Left lung (tissue), 10 donors: Measurements from ENCODE around the gene RIMS4. TPM values are rescaled to one million over a fixed set of nuclear protein-coding genes. Genes with fewer than 3 reads are reported as not detected.

Experiments
- ATAC-seq: fragments of 200-7000 bp; cut with Tn5 transposase; one replicate; pipeline ENCODE4 v1.9.1; 2020; ENCODE audit warnings: moderate library complexity
- DNase-seq, 4 donors: peaks; one replicate each; pipeline ENCODE4 v3.0.0-alpha.2; 2013 to 2020
- H3K27ac ChIP-seq, 2 donors: fragments of 200-600 bp; sonication (generic) in 1 of 2; one replicate each; pipeline versions ENCODE4 v1.5.0 to v1.8.0; 2020 to 2021
- H3K27me3 ChIP-seq, 2 donors: fragments of 200-600 bp; sonication (generic) in 1 of 2; one replicate each; pipeline versions ENCODE4 v1.5.0 to v1.8.0; 2020 to 2021
- H3K36me3 ChIP-seq, 2 donors: fragments of 200-600 bp; sonication (generic) in 1 of 2; one replicate each; pipeline versions ENCODE4 v1.5.0 to v1.8.0; 2020 to 2021
- H3K4me1 ChIP-seq, 2 donors: fragments of 200-600 bp; one replicate each; pipeline ENCODE4 v1.8.0; 2021
- H3K4me3 ChIP-seq, 2 donors: fragments of 200-600 bp; sonication (generic) in 1 of 2; one replicate each; pipeline versions ENCODE4 v1.5.0 to v1.8.0; 2020 to 2021; ENCODE audit warnings: mild to moderate bottlenecking in 1 of 2
- H3K9me3 ChIP-seq, 2 donors: fragments of 200-600 bp; sonication (generic) in 1 of 2; one replicate each; pipeline versions ENCODE4 v1.5.0 to v1.8.0; 2020 to 2021
- intact Hi-C, 2 donors: fragments of 100-400 bp; cut with DNase I; formaldehyde crosslinking; loops; one replicate each; pipeline versions ENCODE4 v1.11.2 to v1.14.2; 2022
- polyA plus RNA-seq, 6 donors: library from polyadenylated mRNA; unstranded; fragments of 120-200 nt; gene quantifications; one replicate each; pipeline ENCODE4 v1.2.1, GENCODE V29; 2013; ENCODE audit not compliant: insufficient read length in 6 of 6
- total RNA-seq, 2 donors: library from RNA; stranded (reverse); fragmentation: NEBNext Ultra II Directional; extraction: Animal tissue kit (Norgen Biotek cat#: 25700); gene quantifications; one replicate each; pipeline ENCODE4 v1.2.1, GENCODE V29; 2021
- TF ChIP-seq, protein P1 (sequence below), 2 donors: fragments of 200-600 bp; sonication (generic) in 1 of 2; IDR thresholded peaks; one replicate each; pipeline versions ENCODE4 v1.5.0 to v1.8.0; 2021; ENCODE audit warnings: antibody characterized with exemption in 2 of 2
- donor health status: DM: no; HTN: yes; CAD: no.
- donor health status: DM: no; HTN: no; CAD: no.

The RIMS4 gene
- total and polyA plus RNA-seq, 8 donors: 0.47 to 6.3 (median 4.1) TPM

DNA sequence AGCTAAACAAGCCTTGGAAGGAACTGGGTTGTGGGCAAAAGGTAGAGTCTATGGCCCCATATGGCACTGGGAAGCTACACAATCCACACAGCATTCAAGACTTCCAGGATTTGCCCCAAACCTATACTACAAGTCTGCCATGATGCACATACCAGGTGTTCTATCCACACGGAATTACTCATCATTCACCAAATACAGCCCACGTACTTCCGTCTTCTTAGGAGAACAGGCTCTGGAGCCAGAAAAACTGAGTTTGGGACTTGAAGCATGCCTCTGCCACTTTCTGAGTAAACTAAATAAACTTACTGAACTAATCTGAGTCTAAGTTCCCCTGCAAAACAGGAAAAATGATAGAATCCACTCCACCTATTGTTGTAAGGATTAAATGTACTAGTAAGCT, 28.6 kb downstream of the RIMS4 start:
- H3K4me1 ChIP-seq: no peaks in the 10 kb centered on the region
- intact Hi-C loops: no loop called here
- peaks cover 0 to 4% of the 10 kb centered on the region in 2 donors for H3K27me3 ChIP-seq
- no peak overlapping the region for H3K27ac ChIP-seq
- TF ChIP-seq, protein P1, sequence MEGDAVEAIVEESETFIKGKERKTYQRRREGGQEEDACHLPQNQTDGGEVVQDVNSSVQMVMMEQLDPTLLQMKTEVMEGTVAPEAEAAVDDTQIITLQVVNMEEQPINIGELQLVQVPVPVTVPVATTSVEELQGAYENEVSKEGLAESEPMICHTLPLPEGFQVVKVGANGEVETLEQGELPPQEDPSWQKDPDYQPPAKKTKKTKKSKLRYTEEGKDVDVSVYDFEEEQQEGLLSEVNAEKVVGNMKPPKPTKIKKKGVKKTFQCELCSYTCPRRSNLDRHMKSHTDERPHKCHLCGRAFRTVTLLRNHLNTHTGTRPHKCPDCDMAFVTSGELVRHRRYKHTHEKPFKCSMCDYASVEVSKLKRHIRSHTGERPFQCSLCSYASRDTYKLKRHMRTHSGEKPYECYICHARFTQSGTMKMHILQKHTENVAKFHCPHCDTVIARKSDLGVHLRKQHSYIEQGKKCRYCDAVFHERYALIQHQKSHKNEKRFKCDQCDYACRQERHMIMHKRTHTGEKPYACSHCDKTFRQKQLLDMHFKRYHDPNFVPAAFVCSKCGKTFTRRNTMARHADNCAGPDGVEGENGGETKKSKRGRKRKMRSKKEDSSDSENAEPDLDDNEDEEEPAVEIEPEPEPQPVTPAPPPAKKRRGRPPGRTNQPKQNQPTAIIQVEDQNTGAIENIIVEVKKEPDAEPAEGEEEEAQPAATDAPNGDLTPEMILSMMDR (IDR thresholded peaks at IDR 0.05): no peak
- no peak for DNase-seq
- ATAC-seq: no peak
- H3K4me3 ChIP-seq: no peak overlapping the region
- H3K9me3 ChIP-seq: no peaks in the 10 kb centered on the region
- no peaks in the 10 kb centered on the region for H3K36me3 ChIP-seq

DNA sequence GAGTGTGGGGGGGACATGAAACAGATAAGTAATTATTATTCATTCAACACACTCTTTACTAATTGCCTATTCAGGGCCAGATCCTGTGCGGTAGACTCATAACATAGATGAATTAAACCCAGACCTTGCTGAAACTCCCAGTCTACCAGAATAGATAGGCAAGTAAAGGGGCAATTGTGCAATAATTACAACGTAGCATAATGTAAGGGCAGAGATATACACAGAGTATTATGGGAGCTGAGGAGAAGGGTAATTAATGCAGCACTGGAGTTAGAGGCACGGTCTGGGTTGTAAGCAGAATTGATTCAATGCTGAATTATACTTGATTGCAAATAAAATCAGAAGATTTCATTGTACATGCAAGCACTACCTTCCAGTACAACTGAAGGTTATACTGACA, 29.2 kb downstream of the RIMS4 start:
- ATAC-seq: no peak
- no peak overlapping the region for H3K27ac ChIP-seq
- intact Hi-C loops: no loop called here

DNA sequence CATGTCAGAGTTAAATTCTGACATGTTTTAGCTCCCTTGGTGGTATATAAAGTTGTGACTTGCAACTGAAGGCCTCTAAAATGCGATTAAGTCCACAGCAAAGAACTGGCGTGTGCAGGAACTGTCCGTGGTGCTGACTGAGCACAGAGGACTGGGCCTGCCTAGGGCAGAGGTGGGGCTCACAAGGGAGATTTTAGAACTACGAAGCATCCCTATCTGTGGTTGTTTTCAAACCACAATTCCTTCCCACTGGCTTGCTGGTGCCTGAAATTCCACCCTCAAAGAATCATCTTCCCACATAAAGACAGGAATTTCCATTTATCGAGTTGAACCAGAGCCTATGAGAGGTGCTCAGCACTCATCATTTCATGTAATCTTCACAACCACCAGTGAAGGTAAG, 30.1 kb downstream of the RIMS4 start:
- Histone ChIP-seq H3K36me3 (no peaks in the 10 kb centered on the region), H3K4me1 (no peaks in the 10 kb centered on the region), H3K4me3 (no peak overlapping the region), H3K27me3 (peaks cover 0 to 4% of the 10 kb centered on the region in 2 donors), H3K27ac (no peak overlapping the region), H3K9me3 (no peaks in the 10 kb centered on the region)
- TF ChIP-seq, protein P1 (IDR thresholded peaks at IDR 0.05): no peak
- peak in 2 of 4 donors; percentile 54 to 76 for DNase-seq
- ATAC-seq: peak; percentile 77
- intact Hi-C loops: no loop called here

More for the DNA sequence above, 29.2 kb downstream of the RIMS4 start:
- no peak for DNase-seq
- TF ChIP-seq, protein P1 (IDR thresholded peaks at IDR 0.05): no peak
- H3K27me3 ChIP-seq: peaks cover 0 to 4% of the 10 kb centered on the region in 2 donors
- no peaks in the 10 kb centered on the region for H3K36me3 ChIP-seq
- H3K4me1 ChIP-seq: no peaks in the 10 kb centered on the region
- no peaks in the 10 kb centered on the region for H3K9me3 ChIP-seq
- no peak overlapping the region for H3K4me3 ChIP-seq

DNA sequence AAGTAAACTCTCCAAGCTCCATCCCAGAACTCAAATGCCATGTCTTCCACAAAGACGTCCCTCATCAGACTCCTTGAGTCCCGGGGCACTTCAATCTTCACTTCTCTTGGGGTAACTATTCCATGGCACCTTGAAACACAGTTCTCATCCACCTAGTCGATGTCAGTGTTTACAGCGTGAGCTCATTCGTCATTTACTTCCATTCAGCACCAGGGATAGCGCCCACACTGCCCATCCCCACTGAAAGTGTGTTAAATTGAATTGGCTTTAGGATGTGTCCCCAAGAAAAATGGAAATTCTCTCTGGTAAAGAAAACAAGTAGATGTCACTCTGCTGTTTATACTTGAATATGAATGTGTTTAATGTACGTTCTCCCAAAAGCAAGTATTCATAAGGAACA, 33.4 kb downstream of the RIMS4 start:
- TF ChIP-seq, protein P1 (IDR thresholded peaks at IDR 0.05): no peak
- no peaks in the 10 kb centered on the region for H3K4me1 ChIP-seq
- ATAC-seq: peak; percentile 39

DNA sequence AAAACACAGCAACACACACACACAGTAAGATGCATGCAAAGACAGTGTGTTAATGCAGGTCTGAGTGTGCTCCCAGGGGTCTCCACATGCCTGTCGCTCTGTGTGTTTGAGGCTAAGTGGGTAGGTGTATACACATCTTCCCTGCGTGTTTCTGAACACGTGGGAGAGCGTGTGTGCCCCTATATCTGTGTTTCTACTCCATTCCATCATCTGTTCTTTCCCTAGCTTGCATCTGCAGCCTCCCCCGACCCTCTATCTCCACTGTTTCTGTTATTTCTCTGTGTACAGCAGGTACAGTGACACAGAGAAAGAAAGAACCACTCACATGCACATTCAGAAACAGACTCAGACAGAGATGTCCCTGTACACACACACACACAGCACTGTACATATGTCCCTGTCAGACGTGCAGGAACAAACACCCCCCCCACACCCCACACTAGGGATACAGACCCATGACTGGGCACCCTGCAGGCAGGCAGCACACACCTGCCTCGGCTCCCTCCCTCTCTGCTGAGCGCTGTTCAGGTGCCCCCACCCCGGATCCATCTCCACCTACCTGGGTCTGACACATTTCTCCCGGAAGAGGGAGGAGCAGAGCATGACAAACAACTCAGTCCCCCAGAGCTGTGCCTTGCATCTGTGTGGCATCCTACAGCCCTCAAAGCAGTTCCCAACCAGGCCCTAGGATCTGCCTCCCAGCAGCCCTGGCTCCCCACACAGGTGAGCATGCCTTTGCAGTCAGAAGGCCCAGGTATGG, 37.1 kb downstream of the RIMS4 start:
- H3K27me3 ChIP-seq: peaks cover 0 to 28% of the 10 kb centered on the region in 2 donors
- DNase-seq (no peak), ATAC-seq (no peak)
- H3K27ac ChIP-seq: no peak overlapping the region
- no peak overlapping the region for H3K4me3 ChIP-seq
- TF ChIP-seq, protein P1 (IDR thresholded peaks at IDR 0.05): no peak
- H3K4me1 ChIP-seq: no peaks in the 10 kb centered on the region
- H3K9me3 ChIP-seq: no peaks in the 10 kb centered on the region
- H3K36me3 ChIP-seq: no peaks in the 10 kb centered on the region
- intact Hi-C loops: no loop called here

More for the DNA sequence above, 33.4 kb downstream of the RIMS4 start:
- DNase-seq: peak in 1 of 4 donors; percentile 24
- Histone ChIP-seq H3K27ac (no peak overlapping the region), H3K36me3 (no peaks in the 10 kb centered on the region), H3K27me3 (peaks cover 0 to 14% of the 10 kb centered on the region in 2 donors), H3K4me3 (no peak overlapping the region), H3K9me3 (no peaks in the 10 kb centered on the region)
- intact Hi-C loops: no loop called here
